Activated naive CD4-positive, alpha-beta T cell treated with Interleukin-2 at 50 U/mL for 16 hours (primary cell): ENCODE measurements around the gene CRYBG3.
A peak's percentile ranks its signal among the peaks of the same experiment; 100 is the strongest.

Source experiments
- DNase-seq: peaks from one replicate; pipeline ENCODE4 v3.0.0-alpha.2; 2020

CRYBG3 gene

GRCh38 chr3:97981886-97982285, 160.1 kb downstream of the CRYBG3 start:
- no peak for DNase-seq

GRCh38 chr3:97983933-97984491, 162.2 kb downstream of the CRYBG3 start:
- no peak for DNase-seq

GRCh38 chr3:97987306-97987705, 165.5 kb downstream of the CRYBG3 start:
- DNase-seq = no peak

- no peak for DNase-seq
Observed at GRCh38 chr3:97988784-97989568, 167.2 kb downstream of the CRYBG3 start.

- no peak for DNase-seq
Observed at GRCh38 chr3:97990624-97991292, 168.9 kb downstream of the CRYBG3 start.

- DNase-seq = peak; percentile 4
Observed at GRCh38 chr3:97991293-97991682, 169.5 kb downstream of the CRYBG3 start.

- no peak for DNase-seq
Observed at GRCh38 chr3:97992547-97993173, 170.8 kb downstream of the CRYBG3 start.

GRCh38 chr3:97993526-97993925, 171.7 kb downstream of the CRYBG3 start:
- no peak for DNase-seq

- DNase-seq = no peak
Observed at GRCh38 chr3:97994328-97994945, 172.6 kb downstream of the CRYBG3 start.
